RCC 7860 (cell line): Measurements from ENCODE around the gene MTERF4.

Experiments
- DNase-seq: peaks from one replicate; pipeline ENCODE4 v3.0.0-alpha.2; 2015; ENCODE audit warnings: low spot score
- FAIRE-seq: peaks from 2 replicates; lab custom pipeline; 2012; peaks lifted over from hg19 to GRCh38; lab: Jason Lieb, UNC

Gene MTERF4

GRCh38 chr2:241102239-241102803 lies at the start of gene MTERF4:
TSS of gene MTERF4 (minus strand) at chr2:241102287. CDS start at chr2:241102273, 14 bp downstream.
- no peak for FAIRE-seq
- DNase-seq: peak; percentile 59

GRCh38 chr2:241150660-241151530 lies 48.8 kb upstream of the MTERF4 start:
- FAIRE-seq: no peak
- DNase-seq: no peak

DNA sequence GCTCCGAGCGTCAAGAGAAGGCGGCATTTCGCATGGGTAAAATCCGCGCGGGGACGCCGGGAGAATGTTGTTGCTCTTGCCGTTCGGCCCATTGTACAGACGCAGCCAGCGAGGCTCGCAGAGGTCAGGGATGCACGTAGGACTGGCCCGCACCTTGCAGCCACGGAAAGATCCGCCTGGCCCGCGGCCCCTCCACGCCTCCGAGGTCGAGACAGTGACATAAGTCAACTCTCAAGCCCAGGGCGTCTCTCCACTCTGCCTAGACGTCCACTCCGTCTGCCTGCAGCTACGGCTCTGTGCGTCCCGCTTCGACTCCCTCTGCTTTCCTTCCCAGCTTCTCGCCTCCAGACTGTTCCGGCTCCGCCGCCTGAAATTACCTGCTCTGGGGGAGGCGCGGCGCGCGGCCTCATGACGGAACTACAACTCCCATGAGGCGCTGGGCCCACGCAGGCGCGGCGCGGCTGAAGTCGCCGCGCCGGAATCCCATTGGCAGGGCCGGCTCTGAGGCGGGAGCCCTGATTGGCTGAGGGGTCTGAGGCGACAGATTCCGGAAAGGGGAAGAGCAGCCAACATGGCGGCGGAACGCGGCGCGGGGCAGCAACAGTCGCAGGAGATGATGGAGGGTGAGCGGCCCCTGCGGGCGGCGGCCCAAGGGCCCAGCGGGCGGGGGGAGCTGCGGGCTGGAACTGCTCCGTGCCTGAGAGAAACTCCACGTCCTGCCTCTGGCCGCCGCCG lies 48.0 kb upstream of the MTERF4 start, which contains the start of gene PPP1R7:
Gene PPP1R7 (plus strand): TSS at position 543 of the 735 bp plus-strand sequence. CDS start 29 bp downstream, at position 572.
- FAIRE-seq (peak; percentile 57), DNase-seq (peak; percentile 83)

DNA sequence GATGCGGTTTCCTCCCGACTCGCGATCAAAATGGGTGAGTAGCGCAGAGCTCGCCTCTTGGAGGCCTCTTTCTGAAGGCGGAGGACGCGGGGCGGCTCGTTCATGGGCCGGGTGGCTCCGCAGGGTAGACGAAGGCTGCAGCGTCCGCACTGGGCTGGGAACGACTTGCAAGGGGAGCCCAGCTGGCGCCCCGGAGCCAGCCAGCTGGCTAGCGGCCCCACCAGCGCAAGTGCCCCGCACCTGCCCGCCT lies 47.5 kb upstream of the MTERF4 start:
- no peak for DNase-seq
- no peak for FAIRE-seq

- DNase-seq (peak; percentile 89), FAIRE-seq (peak; percentile 76)
Measured at GRCh38 chr2:241148891-241149674, 47.0 kb upstream of the MTERF4 start, which contains the start of gene PASK. TSS of gene PASK (minus strand) at chr2:241149472. CDS start at chr2:241143032, 6,440 bp downstream.

- FAIRE-seq (no peak), DNase-seq (no peak)
Measured at GRCh38 chr2:241148239-241148638, 46.2 kb upstream of the MTERF4 start.

DNA sequence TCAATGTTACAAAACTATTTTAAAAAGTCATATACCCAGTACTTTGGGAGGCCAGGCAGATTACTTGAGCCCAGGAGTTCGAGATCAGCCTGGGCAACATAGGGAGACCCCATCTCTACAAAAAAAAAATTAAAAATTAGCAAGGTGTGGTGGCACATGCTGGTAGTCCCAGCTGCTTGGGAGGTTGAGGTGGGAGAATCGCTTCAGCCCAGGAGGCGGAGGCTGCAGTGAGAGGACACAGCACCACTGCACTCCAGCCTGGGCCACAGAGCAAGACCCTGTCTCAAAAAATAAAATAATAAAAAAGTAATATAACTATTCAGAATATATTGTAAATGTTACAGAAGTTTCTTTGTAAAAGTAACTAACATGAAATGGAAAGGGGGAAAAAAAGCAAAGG lies 45.2 kb upstream of the MTERF4 start:
- FAIRE-seq: no peak
- DNase-seq: no peak

DNA sequence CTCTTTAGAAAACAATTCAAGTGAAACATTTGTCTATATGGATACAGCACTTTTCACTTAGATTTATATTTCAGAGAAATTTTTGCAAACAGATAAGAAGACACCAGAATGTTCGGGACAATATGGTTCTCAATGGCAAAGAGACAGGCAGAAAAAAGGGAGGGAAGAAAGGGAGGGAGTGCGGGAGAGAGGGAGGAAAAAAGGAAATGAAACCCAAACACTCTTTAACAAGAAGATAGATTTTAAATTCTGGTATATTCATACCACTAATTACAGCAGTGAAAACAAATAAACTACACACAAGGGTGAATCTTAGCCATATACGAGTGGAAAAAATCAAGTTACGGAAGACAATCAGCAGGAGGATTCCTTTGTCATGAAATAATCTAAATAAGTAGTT lies 44.2 kb upstream of the MTERF4 start:
- FAIRE-seq (no peak), DNase-seq (no peak)

DNA sequence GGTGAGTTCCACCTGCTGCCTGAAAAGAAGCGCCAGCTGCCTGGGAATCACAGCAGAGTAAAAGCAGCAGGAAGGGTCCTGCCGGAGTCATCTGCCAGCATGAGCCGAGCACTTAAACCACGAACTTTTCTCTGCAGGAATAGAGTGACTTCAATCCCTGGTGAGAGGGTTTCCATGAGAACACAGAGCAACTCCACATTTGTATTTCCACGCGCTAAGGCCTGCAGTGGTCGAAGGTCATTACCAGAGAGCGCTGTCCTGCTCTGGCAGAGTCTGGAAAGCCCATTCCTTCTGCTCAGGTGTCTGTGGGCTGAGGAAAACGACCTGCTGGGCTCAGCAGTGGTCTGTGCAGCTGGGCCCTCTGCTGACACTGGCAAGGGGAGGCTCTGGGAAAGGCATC lies 40.5 kb upstream of the MTERF4 start:
- DNase-seq (no peak), FAIRE-seq (no peak)

- DNase-seq: no peak
- FAIRE-seq: no peak
Measured at GRCh38 chr2:241142063-241142462, 40.0 kb upstream of the MTERF4 start.

DNA sequence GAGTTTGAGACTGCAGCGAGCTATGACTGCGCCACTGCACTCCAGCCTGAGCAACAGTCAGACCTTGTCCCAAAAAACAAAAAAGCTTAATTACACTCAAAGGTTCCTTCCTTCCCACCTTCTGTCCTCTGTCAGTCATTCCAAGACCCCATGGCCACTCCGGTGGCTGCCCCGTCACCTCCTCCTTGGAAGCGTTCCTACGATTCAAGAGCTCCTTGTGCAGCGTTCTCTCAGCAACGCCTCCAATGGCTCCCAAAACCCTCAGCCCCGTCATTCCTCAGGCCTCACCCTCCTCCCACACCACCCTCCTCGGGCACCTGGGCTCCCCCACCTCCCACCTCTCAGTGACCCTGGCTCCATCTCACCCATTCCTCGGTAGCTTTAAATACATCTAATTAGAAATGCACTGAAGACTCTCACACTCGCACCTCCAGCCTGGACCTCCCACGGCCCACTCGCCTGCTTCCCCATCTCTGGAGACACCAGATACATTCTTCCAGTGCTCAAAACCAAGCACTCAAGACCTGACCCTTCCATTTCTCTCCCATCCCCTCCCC lies 39.2 kb upstream of the MTERF4 start:
- DNase-seq: no peak
- FAIRE-seq: no peak

DNA sequence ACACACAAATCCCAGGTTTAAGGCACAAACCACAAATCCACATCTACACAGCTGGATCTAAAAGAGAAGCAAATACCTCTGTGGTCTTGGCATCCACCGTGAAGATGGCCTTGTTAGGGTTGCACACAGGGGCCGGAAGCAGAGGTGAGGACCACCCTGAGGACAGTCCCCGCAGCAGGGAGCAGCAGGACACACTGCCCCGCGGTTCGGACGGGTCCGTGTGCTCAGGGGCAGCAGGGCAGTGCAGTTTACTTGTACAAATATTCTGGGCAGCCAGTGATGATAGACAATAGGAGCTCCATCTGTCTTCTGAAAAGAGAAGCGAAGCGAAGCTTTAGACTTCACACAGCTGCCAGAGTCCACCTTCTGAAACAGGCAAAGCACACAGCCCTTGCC lies 38.4 kb upstream of the MTERF4 start:
- no peak for DNase-seq
- FAIRE-seq: no peak

- no peak for DNase-seq
- no peak for FAIRE-seq
Measured at GRCh38 chr2:241139531-241140444, 37.7 kb upstream of the MTERF4 start.

GRCh38 chr2:241138471-241138870 lies 36.4 kb upstream of the MTERF4 start:
- DNase-seq: no peak
- no peak for FAIRE-seq

GRCh38 chr2:241137276-241138190 lies 35.4 kb upstream of the MTERF4 start:
- DNase-seq (no peak), FAIRE-seq (no peak)

DNA sequence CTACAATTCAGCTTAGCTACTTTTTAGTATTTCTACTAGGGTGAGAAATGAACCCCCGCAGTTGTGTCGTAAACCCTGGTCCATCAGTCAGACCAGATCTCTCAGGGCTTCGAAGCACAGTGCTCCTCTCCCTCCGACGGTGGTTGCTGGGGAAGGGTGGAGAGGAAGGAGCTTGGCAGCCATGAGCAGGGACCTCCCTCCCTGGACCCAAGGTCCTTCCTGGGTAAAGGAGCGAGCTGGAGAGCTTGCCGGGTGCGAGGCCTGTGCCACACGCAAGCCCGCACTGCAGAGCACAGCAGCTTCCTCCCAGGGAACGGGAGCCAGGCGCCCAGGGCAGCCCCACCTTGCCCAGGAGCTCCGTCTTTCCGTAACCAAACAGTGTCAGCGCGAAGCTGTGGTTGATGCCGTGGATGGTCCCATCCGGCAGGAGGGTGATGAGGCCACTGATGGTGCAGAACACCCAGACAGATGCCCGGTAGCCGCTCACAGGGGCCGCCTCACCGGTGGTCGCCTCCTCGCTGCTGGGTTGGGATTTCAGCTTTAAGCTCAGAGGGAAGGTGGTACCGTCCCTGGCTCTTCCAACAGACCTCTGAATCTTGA lies 34.7 kb upstream of the MTERF4 start:
- DNase-seq: no peak
- FAIRE-seq: no peak

DNA sequence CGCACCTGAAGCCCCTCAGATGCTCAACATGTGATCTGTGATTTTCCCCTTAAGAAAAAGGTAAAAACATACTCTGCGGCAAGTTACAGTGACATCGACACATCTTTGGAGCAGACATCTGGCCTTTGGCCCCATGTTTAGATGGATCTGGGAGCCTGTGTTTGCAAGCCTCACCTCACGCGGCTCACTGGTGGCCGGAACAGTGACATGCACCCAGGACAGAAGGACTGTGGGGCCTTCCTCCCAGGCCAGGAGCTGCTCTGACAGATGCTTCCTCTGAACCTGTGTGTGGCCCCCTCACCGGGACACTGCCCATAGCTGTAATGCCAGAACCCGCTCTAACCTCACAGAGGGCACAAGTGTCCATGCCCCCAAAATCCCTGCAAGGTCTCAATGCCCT lies 34.1 kb upstream of the MTERF4 start:
- DNase-seq (no peak), FAIRE-seq (no peak)

DNA sequence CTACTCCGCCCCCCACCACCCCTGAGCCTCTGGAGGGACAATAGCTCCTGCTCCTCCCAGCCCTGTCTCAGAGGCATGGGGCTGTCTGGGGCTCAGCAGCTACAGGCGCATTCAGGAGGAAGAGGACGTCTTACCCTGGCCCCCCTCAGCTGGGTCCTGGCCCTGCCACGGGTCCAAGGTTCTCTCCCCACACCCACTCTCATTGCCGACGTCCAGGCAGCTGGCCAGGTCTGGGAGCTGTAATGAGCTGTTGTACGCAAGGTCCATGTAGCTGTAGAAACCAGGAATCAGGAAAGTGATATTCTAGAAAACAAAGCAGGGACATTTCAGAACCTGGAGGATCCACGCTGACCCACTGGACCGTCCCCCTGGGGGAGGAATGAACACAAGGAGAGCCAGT lies 33.6 kb upstream of the MTERF4 start:
- FAIRE-seq (no peak), DNase-seq (no peak)
